Prostate gland (tissue), 2 donors: ENCODE results near the gene EIF4A3. TPM values are rescaled to one million over a fixed set of nuclear protein-coding genes. Genes with fewer than 3 reads are reported as not detected.
A peak's percentile ranks its signal among the peaks of the same experiment; 100 is the strongest.

Source experiments
- DNase-seq: peaks from one replicate; pipeline ENCODE4 v3.0.0-alpha.2; 2019; ENCODE audit warnings: low spot score
- H3K27ac ChIP-seq, 2 donors: fragments of 200-600 bp; sonication (generic); 2 replicates each; pipeline ENCODE4 v1.5.1; 2017 to 2019
- H3K27me3 ChIP-seq: fragments of 200-600 bp; sonication (generic); replicated peaks from 2 replicates; pipeline ENCODE4 v1.5.1; 2019; ENCODE audit not compliant: insufficient read depth
- H3K36me3 ChIP-seq, 2 donors: fragments of 200-600 bp; sonication (generic); 1 replicate in 1 of 2; 2 replicates in 1 of 2; pipeline versions ENCODE4 v1.5.1 to v1.8.1; 2017 to 2019
- H3K4me1 ChIP-seq: fragments of 200-600 bp; sonication (generic); replicated peaks from 2 replicates; pipeline ENCODE4 v1.5.1; 2019
- H3K4me3 ChIP-seq, 2 donors: fragments of 200-600 bp; sonication (generic); 2 replicates each; pipeline ENCODE4 v1.5.1; 2017 to 2019
- H3K9me3 ChIP-seq: fragments of 200-600 bp; sonication (generic); 2 replicates; pipeline ENCODE4 v1.5.1; 2017
- CTCF ChIP-seq, 4 experiments: fragments of 200-600 bp in 2 of 4; fragments of 450-650 bp in 2 of 4; sonication (generic) in 2 of 4; IDR thresholded peaks; 1 replicate in 3 of 4; 2 replicates in 1 of 4; pipeline ENCODE4 v1.5.1; 2016 to 2019; ENCODE audit warnings: antibody characterized with exemption in 4 of 4, mild to moderate bottlenecking in 2 of 4, moderate library complexity in 2 of 4
- POLR2A ChIP-seq: fragments of 450-650 bp; IDR thresholded peaks from one replicate; pipeline ENCODE4 v1.6.1; 2016; ENCODE audit warnings: antibody characterized with exemption, mild to moderate bottlenecking
- POLR2AphosphoS5 ChIP-seq: sonication (generic); formaldehyde crosslinking; IDR thresholded peaks from one replicate; pipeline ENCODE4 v1.6.1; 2017; ENCODE audit warnings: antibody characterized with exemption
- WGBS: methylation state at CpG from one replicate; pipeline ENCODE4 v1.1.5; 2018; 5-methylcytosine and 5-hydroxymethylcytosine counted together
- intact Hi-C: fragments of 100-400 bp; cut with DNase I; formaldehyde crosslinking; loops from one replicate; pipeline ENCODE4 v1.14.2; 2022
- total RNA-seq, 2 donors: library from RNA; depleted of rRNA; stranded (reverse); fragments of >200 nt; gene quantifications; one replicate each; pipeline ENCODE4 v1.1.0, GENCODE V29; 2016

The EIF4A3 gene
- total RNA-seq, 2 donors from 2014 or later, result 69.7 to 72.9 TPM

- no peaks in the 10 kb centered on the region for H3K36me3 ChIP-seq
- H3K4me3 ChIP-seq, result no peak overlapping the region
- H3K27ac ChIP-seq, result no peak overlapping the region
- WGBS, result 91% methylated on average over 21 of the region's 26 CpGs
- no peaks in the 10 kb centered on the region for H3K9me3 ChIP-seq
- H3K27me3 ChIP-seq, result no peaks in the 10 kb centered on the region
- no peaks in the 10 kb centered on the region for H3K4me1 ChIP-seq
- no peak for TF ChIP-seq CTCF (IDR thresholded peaks at IDR 0.05)
- TF ChIP-seq POLR2A, result no peak
- no peak for TF ChIP-seq POLR2AphosphoS5
- DNase-seq, result no peak
- intact Hi-C loops, result no loop called here
These were observed 35.0 kb downstream of the EIF4A3 start for GRCh38 chr17:80111702-80112470.

- TF ChIP-seq CTCF (IDR thresholded peaks at IDR 0.05), result no peak
- TF ChIP-seq POLR2A, result no peak
- no peak for TF ChIP-seq POLR2AphosphoS5
- WGBS, result 89% methylated on average over 21 of the region's 21 CpGs
- no peaks in the 10 kb centered on the region for H3K9me3 ChIP-seq
- H3K36me3 ChIP-seq, result no peaks in the 10 kb centered on the region
- H3K27ac ChIP-seq, result no peak overlapping the region
- no peak overlapping the region for H3K4me3 ChIP-seq
- no peak for DNase-seq
- no peaks in the 10 kb centered on the region for H3K27me3 ChIP-seq
- intact Hi-C loops, result no loop called here
- H3K4me1 ChIP-seq, result no peaks in the 10 kb centered on the region
These were observed 35.8 kb downstream of the EIF4A3 start for GRCh38 chr17:80110927-80111701.

GRCh38 chr17:80110447-80110812, 36.5 kb downstream of the EIF4A3 start:
- no peak for TF ChIP-seq POLR2AphosphoS5
- no peak for TF ChIP-seq CTCF (IDR thresholded peaks at IDR 0.05)
- TF ChIP-seq POLR2A, result no peak
- H3K4me1 ChIP-seq, result no peaks in the 10 kb centered on the region
- no peak overlapping the region for H3K4me3 ChIP-seq
- no peaks in the 10 kb centered on the region for H3K27me3 ChIP-seq
- H3K9me3 ChIP-seq, result no peaks in the 10 kb centered on the region
- H3K36me3 ChIP-seq, result no peaks in the 10 kb centered on the region
- no peak overlapping the region for H3K27ac ChIP-seq
- intact Hi-C loops, result no loop called here
- no peak for DNase-seq
- WGBS, result 74% methylated on average over 8 of the region's 9 CpGs

GRCh38 chr17:80109713-80110446, 37.0 kb downstream of the EIF4A3 start:
- WGBS, result 60% methylated on average over 28 of the region's 30 CpGs
- no peaks in the 10 kb centered on the region for H3K4me1 ChIP-seq
- no peak for TF ChIP-seq POLR2AphosphoS5
- no peak for TF ChIP-seq POLR2A
- no peak for TF ChIP-seq CTCF (IDR thresholded peaks at IDR 0.05)
- no peaks in the 10 kb centered on the region for H3K27me3 ChIP-seq
- no peaks in the 10 kb centered on the region for H3K9me3 ChIP-seq
- H3K36me3 ChIP-seq, result no peaks in the 10 kb centered on the region
- no peak overlapping the region for H3K4me3 ChIP-seq
- DNase-seq, result peak; percentile 42
- no peak overlapping the region for H3K27ac ChIP-seq
- intact Hi-C loops, result no loop called here
